ENCODE measurements around the gene TEP1. TPM values are rescaled to one million over a fixed set of nuclear protein-coding genes. Genes with fewer than 3 reads are reported as not detected.

Gene TEP1
- total and polyA plus RNA-seq, 2 of the 13 experiments (the other 11 are each of a cell fraction or from before 2014, with no cell fraction given) = 11.0 to 12.8 TPM

GRCh38 chr14:20460458-20461224 lies 47.3 kb upstream of the TEP1 start:
- peak overlapping the region; percentile 88 for H3K4me2 ChIP-seq (ENCODE audit: low read depth, low read length)
- POLR2A ChIA-PET = interaction anchor here (0.7 to 3.6 kb wide), 29 partner anchors 8 to 611 kb away, joined by 3 to 57 read pairs (median 5); partner anchors contain the start of genes PARP2, PNP, RNASE4 and TEP1
- H3K9ac ChIP-seq (ENCODE audit: insufficient read depth, low read depth, low read length) = peak overlapping the region; percentile 87
- FAIRE-seq = no peak
- H3K79me2 ChIP-seq (ENCODE audit: insufficient read depth, low read length) = peaks cover 32% of the 10 kb centered on the region
- H3K27me3 ChIP-seq (ENCODE audit: control insufficient read depth in 1 of 2, insufficient read depth in 2 of 2, low read length in 2 of 2) = no peaks in the 10 kb centered on the region; a peak in 1 of 5 replicates
- no peaks in the 10 kb centered on the region for H4K20me1 ChIP-seq (ENCODE audit: insufficient read depth, low read length)
- H3K36me3 ChIP-seq (replicated peaks in 1 of 2; ENCODE audit: control insufficient read depth in 1 of 2, insufficient read depth in 2 of 2, low read length in 2 of 2) = peaks cover 11 to 31% of the 10 kb centered on the region in 2 experiments
- peak overlapping the region; percentile 67 for H3K27ac ChIP-seq (ENCODE audit: extremely low read length, insufficient read depth, low read length)
- no peak overlapping the region for H2AFZ ChIP-seq (ENCODE audit: low read length)
- CTCF ChIA-PET (ENCODE audit: low intra/inter-chr PET ratio, low total read pairs) = interaction anchor here (0.7 kb wide), 1 partner anchor 148 kb away, joined by 3 read pairs; no protein-coding TSS in a partner anchor
- WGBS (ENCODE audit: low lambda C conversion rate) = 5% methylated on average over 28 of the region's 32 CpGs
- ATAC-seq = peak; percentile 0
- DNase-seq (ENCODE audit: low spot score) = no peak
- intact Hi-C loops (cut with micrococcal nuclease; ENCODE audit: unreplicated experiment) (loop anchor here (1.0 to 2.0 kb wide), 5 partner anchors 9 to 1016 kb away; partner anchors contain the start of genes PARP2, PNP, RAB2B and RNASE4), in situ Hi-C loops (cut with HindIII; ENCODE audit: extremely low pct_ligation_motif_present, low pct_unique_long_range_greater_than_20kb) (loop anchor here (5.0 to 25.0 kb wide), 4 partner anchors 123 to 514 kb away; partner anchors contain the start of genes CCNB1IP1, PARP2 and RNASE4)
- H3K4me3 ChIP-seq (replicated peaks in 1 of 3; ENCODE audit: insufficient read depth in 1 of 3, low read depth in 2 of 3, low read length in 3 of 3) = peak overlapping the region; percentile 67 to 89 (median 78)
- peaks cover 63% of the 10 kb centered on the region for H3K4me1 ChIP-seq (ENCODE audit: insufficient read depth, low read length)
- no peaks in the 10 kb centered on the region for H3K9me3 ChIP-seq (ENCODE audit: low read length)
- BruUV-seq (replicated peaks) = TSS peak; percentile 63
- no peak for TF ChIP-seq PCBP2 (optimal IDR thresholded peaks at IDR 0.05; ENCODE audit: low read depth, low read length, poor library complexity, severe bottlenecking)
- TF ChIP-seq ZNF570 (CRISPR knock-in tag; IDR thresholded peaks at IDR 0.05; ENCODE audit: borderline replicate concordance) = 0 out of 2 replicates have a peak, but pooled peaks have one; percentile 10
- 0 out of 2 replicates have a peak, but pooled peaks have one; percentile 1 for TF ChIP-seq CSRNP1 (CRISPR knock-in tag; IDR thresholded peaks at IDR 0.05)
- TF ChIP-seq KDM5A (IDR thresholded peaks at IDR 0.05; ENCODE audit: borderline replicate concordance, low read length) = no peak
- TF ChIP-seq ZC3H4 (CRISPR knock-in tag; IDR thresholded peaks at IDR 0.05; ENCODE audit: borderline replicate concordance) = 0 out of 2 replicates have a peak, but pooled peaks have one; percentile 15
- no peak for TF ChIP-seq ZNF737 (CRISPR knock-in tag; IDR thresholded peaks at IDR 0.05; ENCODE audit: borderline replicate concordance)
- TF ChIP-seq ZNF615 (CRISPR knock-in tag; IDR thresholded peaks at IDR 0.05; ENCODE audit: borderline replicate concordance) = no peak
- no peak for TF ChIP-seq ZNF788 (CRISPR knock-in tag; IDR thresholded peaks at IDR 0.05; ENCODE audit: borderline replicate concordance)
- no peak for TF ChIP-seq ZC3H13 (CRISPR knock-in tag; IDR thresholded peaks at IDR 0.05)
- no peak for TF ChIP-seq SYNCRIP (IDR thresholded peaks at IDR 0.05; ENCODE audit: insufficient read depth, low read depth, low read length)
- TF ChIP-seq ZNF652 (CRISPR knock-in tag; IDR thresholded peaks at IDR 0.05; ENCODE audit: borderline replicate concordance, low read depth) = no peak
- TF ChIP-seq NFATC3 (CRISPR knock-in tag; IDR thresholded peaks at IDR 0.05) = no peak
- no peak for TF ChIP-seq ZBTB4 (CRISPR knock-in tag; IDR thresholded peaks at IDR 0.05; ENCODE audit: borderline replicate concordance)
- TF ChIP-seq ZNF225 (CRISPR knock-in tag; IDR thresholded peaks at IDR 0.05) = no peak
- TF ChIP-seq TIGD3 (CRISPR knock-in tag; IDR thresholded peaks at IDR 0.05; ENCODE audit: borderline replicate concordance) = no peak
- no peak for TF ChIP-seq ZNF558 (CRISPR knock-in tag; IDR thresholded peaks at IDR 0.05; ENCODE audit: borderline replicate concordance)
